Measurements from ENCODE around the gene ARNT2. TPM values are rescaled to one million over a fixed set of nuclear protein-coding genes. Genes with fewer than 3 reads are reported as not detected.

Gene ARNT2
- total and polyA plus RNA-seq, 10 of the 15 experiments (the other 5 are each of a cell fraction or from before 2014, with no cell fraction given): 0.07 to 0.49 (median 0.09) TPM; not detected in 6

GRCh38 chr15:80564056-80564455, 159.9 kb downstream of the ARNT2 start (continued):
- TF ChIP-seq BCLAF1 (IDR thresholded peaks at IDR 0.05): no peak

- no peaks in the 10 kb centered on the region for H4K20me1 ChIP-seq (ENCODE audit: control insufficient read depth, insufficient read depth)
- H3K4me1 ChIP-seq (ENCODE audit: control insufficient read depth, insufficient read depth, low read length): no peaks in the 10 kb centered on the region
- no peak overlapping the region for H3K4me2 ChIP-seq (ENCODE audit: control insufficient read depth, insufficient read depth)
- no peaks in the 10 kb centered on the region for H3K36me3 ChIP-seq (ENCODE audit: control insufficient read depth in 2 of 2, insufficient read depth in 2 of 2, low read length in 1 of 2)
- CTCF ChIA-PET: interaction anchor here (1.1 to 4.8 kb wide), 2 partner anchors 211 to 402 kb away, joined by 4 to 86 read pairs; no protein-coding TSS in a partner anchor
- no TSS peak for BruUV-seq (replicated peaks)
- DNase-seq (ENCODE audit: low read depth, low spot score) (no peak), ATAC-seq (no peak; the same call in 2 of the 3 replicates), FAIRE-seq (peak; percentile 52)
- H3K27me3 ChIP-seq (replicated peaks in 1 of 2; ENCODE audit: control insufficient read depth in 2 of 2, insufficient read depth in 2 of 2, low read length in 1 of 2): peaks cover 2 to 7% of the 10 kb centered on the region in 2 experiments
- intact Hi-C loops (cut with micrococcal nuclease; ENCODE audit: unreplicated experiment): loop anchor here (5.0 kb wide), 1 partner anchor 108 kb away; no protein-coding TSS in a partner anchor
- TF ChIP-seq ATF7 (IDR thresholded peaks at IDR 0.05; ENCODE audit: low read depth): 0 out of 2 replicates have a peak, but pooled peaks have one; percentile 15
- TF ChIP-seq RELA (IDR thresholded peaks at IDR 0.05; ENCODE audit: borderline replicate concordance, partially characterized antibody): no peak
- peak; percentile 31; the same call in 1 of the 2 replicates for TF ChIP-seq RUNX3 (IDR thresholded peaks at IDR 0.05; ENCODE audit: low read length)
- POLR2A ChIA-PET: no interaction called here
- RAD21 ChIA-PET (ENCODE audit: unreplicated experiment): interaction anchor here (4.5 kb wide), 1 partner anchor 211 kb away, joined by 59 read pairs; no protein-coding TSS in a partner anchor
- no peak overlapping the region for H3K4me3 ChIP-seq
- 0% methylated on average over 1 of the region's 1 CpG for WGBS (ENCODE audit: insufficient coverage, insufficient replicate concordance, low lambda C conversion rate, missing lambda C conversion rate)
- SMC1A ChIA-PET (ENCODE audit: uncharacterized antibody, unreplicated experiment): interaction anchor here (3.8 kb wide), 1 partner anchor 211 kb away, joined by 40 read pairs; no protein-coding TSS in a partner anchor
- H3K9ac ChIP-seq (ENCODE audit: control insufficient read depth, insufficient read depth, low read length): no peak overlapping the region
- in situ Hi-C loops (cut with MboI): loop anchor here (10.0 kb wide), 1 partner anchor 209 kb away; the partner anchor contains the start of gene CEMIP
- H3K9me3 ChIP-seq (replicated peaks; ENCODE audit: control insufficient read depth, insufficient read depth, low read length): no peaks in the 10 kb centered on the region
- H3K79me2 ChIP-seq (ENCODE audit: control insufficient read depth, insufficient read depth, low read length): no peaks in the 10 kb centered on the region
- no peak overlapping the region for H2AFZ ChIP-seq (ENCODE audit: control insufficient read depth, low read depth, low read length)
- no peak overlapping the region for H3K27ac ChIP-seq (ENCODE audit: control insufficient read depth, insufficient read depth)
Observed at GRCh38 chr15:80565398-80565797, 161.2 kb downstream of the ARNT2 start.

Measured in GM12878 (cell line).